Activated naive CD4-positive, alpha-beta T cell treated with anti-CD3 and anti-CD28 coated beads, Interleukin-2, amount 50 U/mL, for 72 hours (primary cell): ENCODE results near the gene SPINT2. TPM values are rescaled to one million over a fixed set of nuclear protein-coding genes. Genes with fewer than 3 reads are reported as not detected.
"Not testable (repeated sequence)": the region's sequence is repeated elsewhere in the genome, so short reads cannot be mapped to it uniquely, and the experiment has no call there.

Experiments used
- ATAC-seq, 2 donors: fragments of 150-1000 bp; cut with Tn5 transposase; 2 replicates each; pipeline ENCODE4 v1.10.0; 2021; ENCODE audit warnings: mild to moderate bottlenecking in 2 of 2, moderate library complexity in 2 of 2
- DNase-seq, 2 donors: peaks; one replicate each; pipeline ENCODE4 v3.0.0; 2021 to 2022; ENCODE audit warnings: low spot score in 2 of 2
- H3K27ac Mint-ChIP-seq, 2 donors: one replicate each; pipeline ENCODE4 v1.8.0; 2022; ENCODE audit warnings: mild to moderate bottlenecking in 2 of 2, mixed read lengths in 2 of 2
- H3K36me3 Mint-ChIP-seq, 2 donors: one replicate each; pipeline ENCODE4 v1.8.0; 2022; ENCODE audit warnings: mixed read lengths in 2 of 2
- H3K9me3 Mint-ChIP-seq, 2 donors: one replicate each; pipeline ENCODE4 v1.8.0; 2022; ENCODE audit warnings: mixed read lengths in 2 of 2
- total RNA-seq, 2 donors: library from RNA; stranded (reverse); gene quantifications; one replicate each; pipeline ENCODE4 v1.2.3, GENCODE V29; 2022

Gene SPINT2
- total RNA-seq, 2 donors from 2014 or later = 43.0 to 101 TPM

- DNase-seq (peak; percentile 49 to 78), ATAC-seq (peak; percentile 7 to 33)
- Mint-ChIP-seq H3K36me3 (peaks cover 0 to 4% of the 10 kb centered on the region in 2 donors), H3K9me3 (no peaks in the 10 kb centered on the region), H3K27ac (peak within 1 kb of the TSS; percentile 55 to 59)
These were observed 55.3 kb downstream of the SPINT2 start, which contains the start of gene KCNK6 for GRCh38 chr19:38319421-38320258. TSS of gene KCNK6 (plus strand) at chr19:38319845. CDS start at chr19:38319951, 106 bp downstream.

GRCh38 chr19:38320969-38321339 lies 56.6 kb downstream of the SPINT2 start:
- DNase-seq (no peak), ATAC-seq (no peak)
- no peaks in the 10 kb centered on the region for H3K9me3 Mint-ChIP-seq
- H3K36me3 Mint-ChIP-seq = peaks cover 0 to 4% of the 10 kb centered on the region in 2 donors
- peak overlapping the region in 1 of 2 donors; percentile 32 for H3K27ac Mint-ChIP-seq

GRCh38 chr19:38321646-38322196 lies 57.3 kb downstream of the SPINT2 start:
- H3K9me3 Mint-ChIP-seq = no peaks in the 10 kb centered on the region
- peaks cover 0 to 4% of the 10 kb centered on the region in 2 donors for H3K36me3 Mint-ChIP-seq
- no peak for ATAC-seq
- H3K27ac Mint-ChIP-seq = peak overlapping the region; percentile 32 to 72
- no peak for DNase-seq

GRCh38 chr19:38323291-38323690 lies 58.9 kb downstream of the SPINT2 start:
- no peak for ATAC-seq
- peak overlapping the region in 1 of 2 donors; percentile 14 for H3K27ac Mint-ChIP-seq
- H3K9me3 Mint-ChIP-seq = no peaks in the 10 kb centered on the region

GRCh38 chr19:38324431-38324830 lies 60.1 kb downstream of the SPINT2 start:
- DNase-seq = no peak
- ATAC-seq = no peak
- Mint-ChIP-seq H3K9me3 (no peaks in the 10 kb centered on the region), H3K27ac (no peak overlapping the region), H3K36me3 (peaks cover 9 to 11% of the 10 kb centered on the region in 2 donors)

More at GRCh38 chr19:38323291-38323690, 58.9 kb downstream of the SPINT2 start:
- no peak for DNase-seq
- peaks cover 9 to 11% of the 10 kb centered on the region in 2 donors for H3K36me3 Mint-ChIP-seq

GRCh38 chr19:38326591-38326990 lies 62.2 kb downstream of the SPINT2 start:
- peaks cover 9 to 11% of the 10 kb centered on the region in 2 donors for H3K36me3 Mint-ChIP-seq
- no peaks in the 10 kb centered on the region for H3K9me3 Mint-ChIP-seq
- no peak for ATAC-seq
- H3K27ac Mint-ChIP-seq = peak overlapping the region in 1 of 2 donors; percentile 10
- DNase-seq = no peak

- DNase-seq = no peak
- H3K9me3 Mint-ChIP-seq = no peaks in the 10 kb centered on the region
- no peak for ATAC-seq
- H3K36me3 Mint-ChIP-seq = peaks cover 9 to 11% of the 10 kb centered on the region in 2 donors
- H3K27ac Mint-ChIP-seq = peak overlapping the region; percentile 60 to 90
These were observed 65.3 kb downstream of the SPINT2 start for GRCh38 chr19:38329651-38330050.

- ATAC-seq = no peak
- H3K9me3 Mint-ChIP-seq = no peaks in the 10 kb centered on the region
- DNase-seq = no peak
- no peak overlapping the region for H3K27ac Mint-ChIP-seq
- H3K36me3 Mint-ChIP-seq = peaks cover 9 to 11% of the 10 kb centered on the region in 2 donors
These were observed 67.4 kb downstream of the SPINT2 start for GRCh38 chr19:38331728-38332127.

GRCh38 chr19:38333245-38333644 lies 68.9 kb downstream of the SPINT2 start:
- Mint-ChIP-seq H3K9me3 (no peaks in the 10 kb centered on the region), H3K36me3 (no peaks in the 10 kb centered on the region), H3K27ac (peak overlapping the region in 1 of 2 donors; percentile 44)
- DNase-seq (no peak), ATAC-seq (no peak)

- no peaks in the 10 kb centered on the region for H3K36me3 Mint-ChIP-seq
- no peaks in the 10 kb centered on the region for H3K9me3 Mint-ChIP-seq
- peak; percentile 78 to 81 for ATAC-seq
- DNase-seq = peak; percentile 94 to 95
- peak overlapping the region; percentile 93 to 98 for H3K27ac Mint-ChIP-seq
These were observed 71.7 kb downstream of the SPINT2 start for GRCh38 chr19:38335949-38336637.

GRCh38 chr19:38336638-38337359 lies 72.4 kb downstream of the SPINT2 start:
- DNase-seq = peak; percentile 95 to 97
- Mint-ChIP-seq H3K36me3 (no peaks in the 10 kb centered on the region), H3K9me3 (no peaks in the 10 kb centered on the region), H3K27ac (peak overlapping the region; percentile 93 to 98)
- peak; percentile 68 to 77 for ATAC-seq

GRCh38 chr19:38337360-38337653 lies 72.9 kb downstream of the SPINT2 start:
- Mint-ChIP-seq H3K36me3 (no peaks in the 10 kb centered on the region), H3K9me3 (no peaks in the 10 kb centered on the region), H3K27ac (peak overlapping the region; percentile 93 to 98)
- no peak for ATAC-seq
- no peak for DNase-seq

- not testable (repeated sequence) for H3K9me3 Mint-ChIP-seq, ATAC-seq
These were observed 74.6 kb downstream of the SPINT2 start for GRCh38 chr19:38339011-38339410.

GRCh38 chr19:38340927-38341326 lies 76.6 kb downstream of the SPINT2 start:
- Mint-ChIP-seq H3K9me3 (no peaks in the 10 kb centered on the region), H3K27ac (peak overlapping the region; percentile 2 to 11), H3K36me3 (no peaks in the 10 kb centered on the region)
- DNase-seq = no peak
- ATAC-seq = no peak

More at GRCh38 chr19:38339011-38339410, 74.6 kb downstream of the SPINT2 start:
- H3K36me3 Mint-ChIP-seq, H3K27ac Mint-ChIP-seq, DNase-seq: not testable (repeated sequence)
